WTC11 (cell line): Measurements from ENCODE around the gene PRM2.

Source experiments
- CBFB ChIP-seq: sonication (generic); formaldehyde crosslinking; IDR thresholded peaks from 2 replicates; pipeline ENCODE4 v1.8.1; 2022; ENCODE audit warnings: mild to moderate bottlenecking, low read depth, missing genetic modification reagents
- CREM ChIP-seq: sonication (generic); formaldehyde crosslinking; IDR thresholded peaks from 2 replicates; pipeline ENCODE4 v1.8.1; 2022; ENCODE audit warnings: mild to moderate bottlenecking, missing genetic modification reagents, moderate library complexity
- ELF4 ChIP-seq: sonication (generic); formaldehyde crosslinking; IDR thresholded peaks from 2 replicates; pipeline ENCODE4 v1.8.1; 2022; ENCODE audit warnings: low read depth, mild to moderate bottlenecking, moderate library complexity, missing genetic modification reagents
- ESRRA ChIP-seq: sonication (generic); formaldehyde crosslinking; IDR thresholded peaks from 2 replicates; pipeline ENCODE4 v1.8.1; 2022; ENCODE audit warnings: mild to moderate bottlenecking, missing genetic modification reagents, borderline replicate concordance
- JUN ChIP-seq: sonication (generic); formaldehyde crosslinking; IDR thresholded peaks from 2 replicates; pipeline ENCODE4 v1.8.0; 2023; ENCODE audit warnings: mild to moderate bottlenecking, missing genetic modification reagents
- KAT7 ChIP-seq: sonication (generic); formaldehyde crosslinking; IDR thresholded peaks from 2 replicates; pipeline ENCODE4 v1.8.1; 2023; ENCODE audit warnings: missing genetic modification reagents, mild to moderate bottlenecking, borderline replicate concordance
- RELA ChIP-seq: sonication (generic); formaldehyde crosslinking; IDR thresholded peaks from 2 replicates; pipeline ENCODE4 v1.8.1; 2022; ENCODE audit warnings: missing genetic modification reagents, mild to moderate bottlenecking, borderline replicate concordance
- SMAD4 ChIP-seq: sonication (generic); formaldehyde crosslinking; IDR thresholded peaks from 2 replicates; pipeline ENCODE4 v1.8.0; 2022; ENCODE audit warnings: mild to moderate bottlenecking, missing genetic modification reagents
- TEAD4 ChIP-seq: sonication (generic); formaldehyde crosslinking; IDR thresholded peaks from 2 replicates; pipeline ENCODE4 v1.8.0; 2022; ENCODE audit warnings: mild to moderate bottlenecking, missing genetic modification reagents
- ZNF121 ChIP-seq: sonication (generic); formaldehyde crosslinking; IDR thresholded peaks from 2 replicates; pipeline ENCODE4 v1.8.0; 2023; ENCODE audit warnings: missing genetic modification reagents
- TF ChIP-seq, protein P1 (sequence below): fragments of 200-600 bp; IDR thresholded peaks from 2 replicates; pipeline ENCODE4 v1.8.0; 2022; ENCODE audit warnings: antibody characterized with exemption
- TF ChIP-seq, protein P2 (sequence below): sonication (generic); formaldehyde crosslinking; IDR thresholded peaks from 2 replicates; pipeline ENCODE4 v1.8.1; 2023; ENCODE audit warnings: mild to moderate bottlenecking, missing genetic modification reagents, moderate library complexity

DNA sequence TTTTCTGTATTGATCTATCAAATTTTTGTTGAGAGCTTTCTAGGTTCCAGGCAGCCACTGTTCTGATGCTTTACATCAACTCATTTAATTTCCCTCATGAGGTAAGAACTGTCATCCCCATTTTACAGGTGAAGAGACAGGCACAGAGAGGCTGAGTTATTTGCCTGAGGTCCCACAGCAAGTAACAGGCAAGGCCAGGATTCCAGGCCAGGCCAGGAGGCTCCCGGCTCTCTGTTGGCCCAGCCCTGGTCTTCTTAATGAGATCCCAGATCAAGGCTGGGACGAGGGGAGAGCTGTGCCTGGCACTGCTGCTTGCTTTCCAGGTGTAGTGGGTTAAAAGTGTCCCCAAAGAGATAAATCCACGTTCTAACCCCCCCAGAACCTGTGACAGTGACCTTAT, 46.5 kb upstream of the PRM2 start:
- TF ChIP-seq, protein P1, sequence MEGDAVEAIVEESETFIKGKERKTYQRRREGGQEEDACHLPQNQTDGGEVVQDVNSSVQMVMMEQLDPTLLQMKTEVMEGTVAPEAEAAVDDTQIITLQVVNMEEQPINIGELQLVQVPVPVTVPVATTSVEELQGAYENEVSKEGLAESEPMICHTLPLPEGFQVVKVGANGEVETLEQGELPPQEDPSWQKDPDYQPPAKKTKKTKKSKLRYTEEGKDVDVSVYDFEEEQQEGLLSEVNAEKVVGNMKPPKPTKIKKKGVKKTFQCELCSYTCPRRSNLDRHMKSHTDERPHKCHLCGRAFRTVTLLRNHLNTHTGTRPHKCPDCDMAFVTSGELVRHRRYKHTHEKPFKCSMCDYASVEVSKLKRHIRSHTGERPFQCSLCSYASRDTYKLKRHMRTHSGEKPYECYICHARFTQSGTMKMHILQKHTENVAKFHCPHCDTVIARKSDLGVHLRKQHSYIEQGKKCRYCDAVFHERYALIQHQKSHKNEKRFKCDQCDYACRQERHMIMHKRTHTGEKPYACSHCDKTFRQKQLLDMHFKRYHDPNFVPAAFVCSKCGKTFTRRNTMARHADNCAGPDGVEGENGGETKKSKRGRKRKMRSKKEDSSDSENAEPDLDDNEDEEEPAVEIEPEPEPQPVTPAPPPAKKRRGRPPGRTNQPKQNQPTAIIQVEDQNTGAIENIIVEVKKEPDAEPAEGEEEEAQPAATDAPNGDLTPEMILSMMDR = no peak
- TF ChIP-seq ELF4 (CRISPR knock-in tag) = no peak
- TF ChIP-seq CREM = no peak
- TF ChIP-seq ZNF121 (CRISPR knock-in tag) = no peak
- TF ChIP-seq RELA (CRISPR knock-in tag) = no peak
- no peak for TF ChIP-seq TEAD4 (CRISPR knock-in tag)
- TF ChIP-seq, protein P2, sequence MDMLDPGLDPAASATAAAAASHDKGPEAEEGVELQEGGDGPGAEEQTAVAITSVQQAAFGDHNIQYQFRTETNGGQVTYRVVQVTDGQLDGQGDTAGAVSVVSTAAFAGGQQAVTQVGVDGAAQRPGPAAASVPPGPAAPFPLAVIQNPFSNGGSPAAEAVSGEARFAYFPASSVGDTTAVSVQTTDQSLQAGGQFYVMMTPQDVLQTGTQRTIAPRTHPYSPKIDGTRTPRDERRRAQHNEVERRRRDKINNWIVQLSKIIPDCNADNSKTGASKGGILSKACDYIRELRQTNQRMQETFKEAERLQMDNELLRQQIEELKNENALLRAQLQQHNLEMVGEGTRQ (CRISPR knock-in tag) = no peak
- no peak for TF ChIP-seq JUN (CRISPR knock-in tag)
- TF ChIP-seq SMAD4 (CRISPR knock-in tag) = no peak
- TF ChIP-seq ESRRA (CRISPR knock-in tag) = no peak
- no peak for TF ChIP-seq KAT7
- TF ChIP-seq CBFB (CRISPR knock-in tag) = no peak
